HG02623 (cell line): ENCODE measurements around the gene RPP21.
"Not testable (repeated sequence)": the region's sequence is repeated elsewhere in the genome, so short reads cannot be mapped to it uniquely, and the experiment has no call there.

ENCODE experiments used
- ATAC-seq: cut with Tn5 transposase; IDR thresholded peaks from one replicate; pipeline ENCODE4 v1.9.1; 2021; ENCODE audit warnings: moderate library complexity; ENCODE audit not compliant: unreplicated experiment

RPP21 gene

GRCh38 chr6:30369280-30369679 lies 24.3 kb downstream of the RPP21 start:
- not testable (repeated sequence) for ATAC-seq

- ATAC-seq: no peak
Measured at GRCh38 chr6:30378290-30378937, 33.5 kb downstream of the RPP21 start.

GRCh38 chr6:30380464-30380863 lies 35.5 kb downstream of the RPP21 start:
- ATAC-seq: no peak

GRCh38 chr6:30386166-30386565 lies 41.2 kb downstream of the RPP21 start:
- ATAC-seq: no peak

GRCh38 chr6:30391240-30391639 lies 46.3 kb downstream of the RPP21 start:
- no peak for ATAC-seq

GRCh38 chr6:30394139-30394538 lies 49.2 kb downstream of the RPP21 start:
- no peak for ATAC-seq
